ENCODE data around the gene NCAPH2. TPM values are rescaled to one million over a fixed set of nuclear protein-coding genes. Genes with fewer than 3 reads are reported as not detected.

The NCAPH2 gene
- total and polyA plus RNA-seq, 2 of the 8 experiments (the other 6 are each of a cell fraction or from before 2014, with no cell fraction given), result 62.2 to 81.6 TPM

GRCh38 chr22:50561401-50562358 is 53.7 kb downstream of the NCAPH2 start (continued):
- TF ChIP-seq EGR1 (IDR thresholded peaks at IDR 0.05; ENCODE audit: borderline replicate concordance, low read depth, low read length), result no peak
- no peak for TF ChIP-seq RNF2 (IDR thresholded peaks at IDR 0.05; ENCODE audit: borderline replicate concordance, low read depth, low read length, missing control alignments, poor library complexity, severe bottlenecking)
- TF ChIP-seq SIN3A (conservative IDR thresholded peaks at IDR 0.05 in 1 of 2, IDR thresholded peaks at IDR 0.05 in 1 of 2; ENCODE audit: low read depth in 1 of 2, low read length in 2 of 2), result no peak
- TF ChIP-seq CHD2 (IDR thresholded peaks at IDR 0.05; ENCODE audit: low read length), result no peak
- TF ChIP-seq E2F6 (IDR thresholded peaks at IDR 0.05), result no peak

Measured in H1 (cell line).